NK-92 (cell line): Measurements from ENCODE around the gene HHAT.

Source experiments
- DNase-seq: peaks from one replicate; lab custom pipeline; 2025; ENCODE audit not compliant: unreplicated experiment; lab: John Stamatoyannopoulos, UW

Gene HHAT

GRCh38 chr1:210532223-210532598 is 203.5 kb downstream of the HHAT start:
- DNase-seq = no peak

GRCh38 chr1:210535761-210536160 is 207.1 kb downstream of the HHAT start:
- DNase-seq = no peak

- no peak for DNase-seq
These were observed 207.7 kb downstream of the HHAT start for GRCh38 chr1:210536254-210536961.

GRCh38 chr1:210540288-210540687 is 211.6 kb downstream of the HHAT start:
- DNase-seq = no peak

- DNase-seq = no peak
These were observed 213.1 kb downstream of the HHAT start for GRCh38 chr1:210541680-210542358.

- DNase-seq = no peak
These were observed 223.2 kb downstream of the HHAT start for GRCh38 chr1:210551899-210552298.

GRCh38 chr1:210553711-210554110 is 225.0 kb downstream of the HHAT start:
- DNase-seq = no peak

- no peak for DNase-seq
These were observed 225.7 kb downstream of the HHAT start for GRCh38 chr1:210554382-210554781.

- no peak for DNase-seq
These were observed 227.8 kb downstream of the HHAT start for GRCh38 chr1:210556475-210556874.

GRCh38 chr1:210557426-210558077 is 228.8 kb downstream of the HHAT start:
- DNase-seq = no peak

- DNase-seq = no peak
These were observed 229.6 kb downstream of the HHAT start for GRCh38 chr1:210558302-210558701.

GRCh38 chr1:210565306-210565705 is 236.6 kb downstream of the HHAT start:
- DNase-seq = no peak

GRCh38 chr1:210568631-210569030 is 239.9 kb downstream of the HHAT start:
- DNase-seq = no peak

GRCh38 chr1:210570116-210570515 is 241.4 kb downstream of the HHAT start:
- no peak for DNase-seq

GRCh38 chr1:210571356-210572284 is 242.9 kb downstream of the HHAT start:
- DNase-seq = no peak

GRCh38 chr1:210573141-210573540 is 244.4 kb downstream of the HHAT start:
- DNase-seq = no peak

GRCh38 chr1:210582205-210582970 is 253.7 kb downstream of the HHAT start:
- no peak for DNase-seq

GRCh38 chr1:210584439-210585113 is 255.9 kb downstream of the HHAT start:
- DNase-seq = no peak

- DNase-seq = no peak
These were observed 258.1 kb downstream of the HHAT start for GRCh38 chr1:210586771-210587170.

GRCh38 chr1:210587566-210587965 is 258.9 kb downstream of the HHAT start:
- DNase-seq = no peak
